HUES48 (cell line): Measurements from ENCODE around the gene RAB11B.
"Not testable (repeated sequence)": the region's sequence is repeated elsewhere in the genome, so short reads cannot be mapped to it uniquely, and the experiment has no call there.

ENCODE experiments used
- H3K27ac ChIP-seq: one replicate; pipeline ENCODE4 v1.7.0; 2013; ENCODE audit warnings: low read depth, low read length, inconsistent platforms
- H3K27me3 ChIP-seq: 2 replicates; pipeline ENCODE4 v1.6.1; 2013; ENCODE audit warnings: mild to moderate bottlenecking, low read length; ENCODE audit not compliant: control insufficient read depth, insufficient read depth
- H3K36me3 ChIP-seq: 2 replicates; pipeline ENCODE4 v1.6.1; 2013; ENCODE audit warnings: low read length; ENCODE audit not compliant: control insufficient read depth, insufficient read depth
- H3K4me1 ChIP-seq: 2 replicates; pipeline ENCODE4 v1.6.1; 2013; ENCODE audit warnings: mild to moderate bottlenecking, low read length; ENCODE audit not compliant: control insufficient read depth, insufficient read depth
- H3K4me3 ChIP-seq: 2 replicates; pipeline ENCODE4 v1.5.1; 2013; ENCODE audit warnings: mild to moderate bottlenecking, low read depth, low read length
- H3K9ac ChIP-seq: 2 replicates; pipeline ENCODE4 v1.6.1; 2013; ENCODE audit warnings: mild to moderate bottlenecking, low read depth, low read length, moderate library complexity
- H3K9me3 ChIP-seq: 2 replicates; pipeline ENCODE4 v1.6.1; 2013; ENCODE audit warnings: low read length; ENCODE audit not compliant: control insufficient read depth, insufficient read depth

RAB11B gene

GRCh38 chr19:8413629-8413995 lies 23.5 kb downstream of the RAB11B start:
- 0 out of 2 replicates have a peak, but pooled peaks cover 4% of the 10 kb centered on the region for H3K4me1 ChIP-seq
- H3K27me3 ChIP-seq, result no peaks in the 10 kb centered on the region
- no peaks in the 10 kb centered on the region for H3K36me3 ChIP-seq
- peak overlapping the region; percentile 48 for H3K9ac ChIP-seq
- no peaks in the 10 kb centered on the region for H3K9me3 ChIP-seq
- H3K27ac ChIP-seq, result no peak overlapping the region
- peak overlapping the region; percentile 83 for H3K4me3 ChIP-seq

- H3K9me3 ChIP-seq, result no peaks in the 10 kb centered on the region
- no peak overlapping the region for H3K27ac ChIP-seq
- H3K27me3 ChIP-seq, result no peaks in the 10 kb centered on the region
- no peak overlapping the region for H3K9ac ChIP-seq
- no peak overlapping the region for H3K4me3 ChIP-seq
- no peaks in the 10 kb centered on the region for H3K36me3 ChIP-seq
- H3K4me1 ChIP-seq, result 0 out of 2 replicates have a peak, but pooled peaks cover 4% of the 10 kb centered on the region
Observed at GRCh38 chr19:8416796-8417195, 26.6 kb downstream of the RAB11B start.

DNA sequence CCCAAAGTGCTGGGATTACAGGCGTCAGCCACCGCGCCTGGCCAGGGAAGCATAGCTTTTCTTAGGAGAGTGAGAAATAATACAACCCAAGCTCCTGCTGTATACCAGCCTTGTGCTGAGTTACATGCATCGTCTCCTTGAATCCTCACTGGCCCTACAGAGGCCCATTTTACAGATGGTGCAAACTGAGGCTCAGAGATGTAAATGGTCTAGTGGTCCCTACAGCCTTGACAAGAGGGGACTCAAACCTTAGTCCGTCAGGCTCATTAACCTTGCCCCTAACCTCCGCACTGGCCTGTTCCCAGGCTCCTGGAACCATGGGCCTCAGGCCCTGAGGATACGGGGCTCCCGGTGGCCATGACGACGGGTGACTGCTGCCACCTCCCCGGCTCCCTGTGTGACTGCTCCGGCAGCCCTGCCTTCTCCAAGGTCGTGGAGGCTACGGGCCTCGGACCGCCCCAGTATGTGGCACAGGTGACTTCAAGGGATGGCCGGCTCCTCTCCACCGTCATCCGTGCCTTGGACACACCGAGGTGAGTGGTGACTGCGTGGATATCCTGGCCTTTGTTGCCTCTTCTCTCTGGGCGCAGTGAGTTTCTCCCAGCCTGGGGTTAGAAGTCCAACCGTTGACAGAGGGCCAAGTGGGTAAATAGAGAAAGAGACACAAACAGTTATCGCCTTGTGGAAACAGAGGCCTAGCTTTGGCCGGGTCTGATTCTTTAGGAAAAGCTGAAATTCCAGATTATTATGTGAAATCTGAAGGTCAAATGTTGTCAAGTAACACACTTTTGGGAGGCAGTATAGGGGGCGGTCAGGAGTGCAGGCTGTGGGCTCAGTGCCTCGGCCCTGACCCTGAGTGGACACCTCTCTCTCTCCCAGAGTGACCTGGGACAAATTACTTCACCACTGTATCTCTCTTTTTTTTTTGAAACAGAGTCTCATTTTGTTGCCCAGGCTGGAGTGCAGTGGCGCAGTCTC lies 31.6 kb downstream of the RAB11B start:
- no peaks in the 10 kb centered on the region; the same call in 1 of the 2 replicates for H3K36me3 ChIP-seq
- no peak overlapping the region for H3K4me3 ChIP-seq
- H3K27me3 ChIP-seq, result no peaks in the 10 kb centered on the region
- H3K27ac ChIP-seq, result no peak overlapping the region
- H3K9ac ChIP-seq, result no peak overlapping the region
- no peaks in the 10 kb centered on the region for H3K9me3 ChIP-seq
- H3K4me1 ChIP-seq, result no peaks in the 10 kb centered on the region

DNA sequence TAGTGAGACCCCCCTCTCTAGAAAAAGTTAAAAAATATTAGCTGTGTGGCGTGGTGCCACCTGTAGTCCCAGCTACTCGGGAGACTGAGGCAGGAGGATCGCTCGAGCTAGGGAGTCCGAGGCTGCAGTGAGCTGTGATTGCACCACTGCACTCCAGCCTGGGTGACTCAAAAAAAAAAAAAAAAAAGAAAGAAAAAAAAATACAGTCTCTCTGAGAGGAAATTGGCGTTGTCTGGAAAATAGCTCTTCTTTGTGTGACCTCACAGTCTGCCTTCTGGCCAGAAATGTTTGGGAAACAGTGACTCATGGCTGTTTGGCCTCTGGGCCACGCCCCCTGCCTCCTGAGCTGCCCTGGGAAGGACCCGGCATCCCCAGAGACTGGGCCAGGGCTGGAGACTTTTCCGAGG lies 33.7 kb downstream of the RAB11B start:
- H3K9me3 ChIP-seq, result no peaks in the 10 kb centered on the region
- no peaks in the 10 kb centered on the region for H3K4me1 ChIP-seq
- no peak overlapping the region for H3K4me3 ChIP-seq
- no peak overlapping the region for H3K9ac ChIP-seq
- no peaks in the 10 kb centered on the region for H3K27me3 ChIP-seq
- peak overlapping the region; percentile 26 for H3K27ac ChIP-seq
- no peaks in the 10 kb centered on the region; the same call in 1 of the 2 replicates for H3K36me3 ChIP-seq

GRCh38 chr19:8425331-8425730 lies 35.2 kb downstream of the RAB11B start:
- not testable (repeated sequence) for H3K9ac ChIP-seq, H3K36me3 ChIP-seq, H3K4me3 ChIP-seq, H3K4me1 ChIP-seq, H3K9me3 ChIP-seq, H3K27ac ChIP-seq, H3K27me3 ChIP-seq

DNA sequence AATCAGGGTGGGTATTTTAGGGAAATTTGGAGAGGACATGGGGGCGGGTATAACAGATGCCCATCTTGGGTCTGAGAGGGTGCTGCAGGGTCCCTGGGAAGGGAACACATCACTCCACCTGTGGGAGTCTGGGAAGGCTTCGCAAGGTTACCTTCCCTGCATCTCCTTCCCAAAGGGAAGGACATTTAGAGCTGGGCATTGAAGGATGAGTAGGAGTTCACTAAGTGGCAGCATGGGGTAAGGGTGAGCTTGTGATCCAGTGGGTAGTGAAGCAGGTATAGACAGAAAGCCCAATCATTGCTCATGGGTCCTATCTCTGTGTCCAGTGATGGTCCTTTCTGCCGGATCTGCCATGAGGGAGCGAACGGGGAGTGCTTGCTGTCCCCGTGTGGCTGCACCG lies 36.1 kb downstream of the RAB11B start:
- Histone ChIP-seq H3K9me3 (no peaks in the 10 kb centered on the region), H3K4me3 (no peak overlapping the region), H3K9ac (no peak overlapping the region), H3K27me3 (no peaks in the 10 kb centered on the region), H3K36me3 (no peaks in the 10 kb centered on the region; the same call in 1 of the 2 replicates), H3K27ac (no peak overlapping the region), H3K4me1 (no peaks in the 10 kb centered on the region)

- Histone ChIP-seq H3K36me3 (no peaks in the 10 kb centered on the region; the same call in 1 of the 2 replicates), H3K9ac (no peak overlapping the region), H3K27me3 (no peaks in the 10 kb centered on the region), H3K4me1 (no peaks in the 10 kb centered on the region), H3K4me3 (no peak overlapping the region), H3K27ac (no peak overlapping the region), H3K9me3 (no peaks in the 10 kb centered on the region)
Observed at GRCh38 chr19:8429044-8429443, 38.9 kb downstream of the RAB11B start.

DNA sequence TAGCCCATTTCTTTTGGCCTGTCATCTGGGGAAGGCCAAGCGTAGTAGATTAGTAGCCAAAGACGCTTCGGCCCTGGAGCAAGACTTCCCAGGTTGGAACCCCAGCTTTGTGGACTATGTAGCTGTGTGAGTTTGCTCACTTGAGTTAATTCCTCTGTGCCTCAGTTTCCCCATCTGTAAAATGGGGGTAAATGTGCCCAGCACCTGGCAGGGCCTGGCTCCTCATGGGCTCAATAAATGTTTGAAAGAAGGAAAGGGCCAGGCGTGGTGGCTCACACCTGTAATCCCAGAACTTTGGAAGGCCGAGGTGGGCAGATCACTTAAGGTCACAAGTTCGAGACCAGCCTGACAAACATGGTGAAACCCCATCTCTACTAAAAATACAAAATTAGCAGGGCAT lies 39.7 kb downstream of the RAB11B start:
- no peaks in the 10 kb centered on the region for H3K4me1 ChIP-seq
- no peak overlapping the region for H3K27ac ChIP-seq
- no peak overlapping the region for H3K9ac ChIP-seq
- no peak overlapping the region for H3K4me3 ChIP-seq
- H3K36me3 ChIP-seq, result no peaks in the 10 kb centered on the region
- no peaks in the 10 kb centered on the region for H3K9me3 ChIP-seq
- no peaks in the 10 kb centered on the region for H3K27me3 ChIP-seq

GRCh38 chr19:8430650-8431049 lies 40.5 kb downstream of the RAB11B start:
- no peaks in the 10 kb centered on the region for H3K4me1 ChIP-seq
- H3K27me3 ChIP-seq, result no peaks in the 10 kb centered on the region
- no peak overlapping the region for H3K27ac ChIP-seq
- H3K36me3 ChIP-seq, result no peaks in the 10 kb centered on the region
- H3K4me3 ChIP-seq, result no peak overlapping the region
- no peaks in the 10 kb centered on the region for H3K9me3 ChIP-seq
- no peak overlapping the region for H3K9ac ChIP-seq

DNA sequence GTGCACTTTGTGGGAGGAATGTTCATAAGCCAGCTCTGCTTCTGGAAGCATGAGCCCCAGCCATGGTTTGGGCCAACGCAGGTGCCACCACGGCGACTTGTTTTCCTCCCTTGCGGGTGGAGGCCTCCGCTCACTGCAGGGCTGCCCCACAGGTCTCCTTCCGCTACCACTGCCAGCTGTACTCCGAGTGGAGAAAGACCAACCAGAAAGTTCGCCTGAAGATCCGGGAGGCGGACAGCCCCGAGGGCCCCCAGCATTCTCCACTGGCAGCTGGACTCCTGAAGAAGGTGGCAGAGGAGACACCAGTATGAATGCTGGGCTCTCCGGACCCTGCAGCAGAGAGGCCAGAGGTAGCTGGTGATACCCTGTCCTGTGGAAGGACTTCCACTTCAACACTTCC lies 48.1 kb downstream of the RAB11B start:
- H3K9me3 ChIP-seq, result no peaks in the 10 kb centered on the region
- no peaks in the 10 kb centered on the region; the same call in 1 of the 2 replicates for H3K36me3 ChIP-seq
- no peaks in the 10 kb centered on the region for H3K27me3 ChIP-seq
- no peak overlapping the region for H3K27ac ChIP-seq
- no peak overlapping the region for H3K4me3 ChIP-seq
- H3K4me1 ChIP-seq, result peaks cover 6% of the 10 kb centered on the region; the same call in 1 of the 2 replicates
- H3K9ac ChIP-seq, result no peak overlapping the region

DNA sequence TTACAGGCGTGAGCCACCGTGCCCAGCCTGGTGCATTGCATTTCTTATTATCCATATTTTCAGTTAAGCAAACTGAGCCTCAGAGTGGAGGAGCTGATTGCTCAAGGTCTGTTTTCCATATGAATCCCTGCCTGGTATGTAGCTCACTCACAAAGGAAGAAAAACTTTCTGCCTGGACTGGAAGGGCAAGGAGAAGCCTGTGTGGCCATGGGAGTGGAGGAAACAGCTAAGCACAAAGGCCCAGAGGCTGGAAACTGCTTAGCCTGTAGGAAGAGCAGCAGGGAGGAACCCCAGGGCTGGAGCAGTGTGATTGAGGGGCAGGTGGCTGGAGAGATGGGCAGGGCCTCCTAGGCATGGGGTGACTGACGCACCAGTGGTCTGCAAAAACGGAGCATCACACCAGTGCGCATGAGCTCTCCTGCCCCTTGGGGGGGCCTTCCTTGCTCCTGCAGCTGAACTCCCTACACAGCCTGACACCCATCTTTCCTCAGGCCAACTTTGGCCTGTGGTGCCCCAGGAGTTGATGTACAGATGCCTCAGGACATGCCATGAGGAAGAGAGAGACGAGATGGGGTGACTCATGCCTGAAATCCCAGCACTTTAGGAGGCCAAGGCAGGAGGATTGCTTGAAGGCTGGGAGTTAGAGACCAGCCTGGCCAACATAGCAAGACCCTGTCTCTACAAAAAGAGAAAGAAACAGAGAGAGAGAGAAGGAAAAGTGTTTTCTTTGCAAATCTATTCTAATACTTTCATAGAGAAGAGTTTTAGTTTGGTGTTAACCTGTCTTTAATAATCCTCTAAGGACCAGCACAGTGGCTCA lies 51.8 kb downstream of the RAB11B start:
- no peaks in the 10 kb centered on the region for H3K9me3 ChIP-seq
- H3K36me3 ChIP-seq, result peaks cover 6% of the 10 kb centered on the region
- no peak overlapping the region; the same call in 1 of the 2 replicates for H3K9ac ChIP-seq
- H3K27me3 ChIP-seq, result no peaks in the 10 kb centered on the region
- no peak overlapping the region for H3K4me3 ChIP-seq
- peak overlapping the region; percentile 64 for H3K27ac ChIP-seq
- H3K4me1 ChIP-seq, result peaks cover 12% of the 10 kb centered on the region
